Putamen (tissue), 1 donor: ENCODE measurements around the gene HOXA4.

ENCODE experiments used
- DNase-seq: peaks from one replicate; pipeline ENCODE4 v3.0.0-alpha.2; 2016; ENCODE audit warnings: low spot score

Gene HOXA4

DNA sequence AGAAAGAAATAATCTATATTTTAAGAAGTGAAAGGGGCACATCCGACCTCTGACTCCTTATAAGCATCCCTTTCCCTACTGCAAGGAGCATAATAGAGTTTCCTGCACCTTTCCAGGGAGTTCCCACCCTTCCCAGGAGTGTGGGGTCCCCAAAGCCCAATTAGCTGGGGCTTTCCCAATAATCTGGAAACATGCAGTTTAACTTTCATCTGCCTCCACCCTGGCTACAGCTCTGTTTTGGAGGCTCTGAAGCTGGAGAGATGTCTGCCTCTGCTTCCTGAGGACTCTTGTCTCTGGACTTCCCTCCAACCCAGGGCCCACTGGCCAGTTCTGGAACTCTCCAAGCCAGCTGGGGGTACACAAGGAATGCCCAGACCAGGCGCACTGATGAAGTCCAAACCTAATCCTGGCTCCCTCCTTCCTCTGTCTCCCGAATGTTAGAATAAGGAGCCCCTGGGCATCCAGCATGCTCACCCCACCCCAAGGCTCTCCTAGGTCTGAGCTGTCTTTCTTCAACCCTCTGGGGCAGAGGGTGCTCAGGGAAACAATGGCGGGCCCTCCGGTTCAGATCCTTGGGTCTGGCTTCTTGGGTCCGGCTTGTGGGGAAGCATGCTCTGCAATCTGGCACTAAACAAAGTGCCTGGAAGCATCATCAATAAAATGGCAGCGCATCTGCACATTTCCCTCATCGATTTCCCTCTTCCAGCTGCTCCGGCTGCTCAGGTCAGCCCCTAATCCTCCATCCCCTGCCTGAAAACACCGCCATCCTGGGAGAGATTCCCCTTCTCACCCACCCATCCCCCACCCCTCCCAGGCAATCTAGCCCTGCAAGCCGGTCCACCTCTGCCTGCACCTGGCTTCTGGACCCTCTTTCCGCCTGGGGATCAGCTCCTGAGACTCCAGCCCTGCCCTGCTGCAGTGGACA, 13.3 kb downstream of the HOXA4 start:
- DNase-seq: no peak

DNA sequence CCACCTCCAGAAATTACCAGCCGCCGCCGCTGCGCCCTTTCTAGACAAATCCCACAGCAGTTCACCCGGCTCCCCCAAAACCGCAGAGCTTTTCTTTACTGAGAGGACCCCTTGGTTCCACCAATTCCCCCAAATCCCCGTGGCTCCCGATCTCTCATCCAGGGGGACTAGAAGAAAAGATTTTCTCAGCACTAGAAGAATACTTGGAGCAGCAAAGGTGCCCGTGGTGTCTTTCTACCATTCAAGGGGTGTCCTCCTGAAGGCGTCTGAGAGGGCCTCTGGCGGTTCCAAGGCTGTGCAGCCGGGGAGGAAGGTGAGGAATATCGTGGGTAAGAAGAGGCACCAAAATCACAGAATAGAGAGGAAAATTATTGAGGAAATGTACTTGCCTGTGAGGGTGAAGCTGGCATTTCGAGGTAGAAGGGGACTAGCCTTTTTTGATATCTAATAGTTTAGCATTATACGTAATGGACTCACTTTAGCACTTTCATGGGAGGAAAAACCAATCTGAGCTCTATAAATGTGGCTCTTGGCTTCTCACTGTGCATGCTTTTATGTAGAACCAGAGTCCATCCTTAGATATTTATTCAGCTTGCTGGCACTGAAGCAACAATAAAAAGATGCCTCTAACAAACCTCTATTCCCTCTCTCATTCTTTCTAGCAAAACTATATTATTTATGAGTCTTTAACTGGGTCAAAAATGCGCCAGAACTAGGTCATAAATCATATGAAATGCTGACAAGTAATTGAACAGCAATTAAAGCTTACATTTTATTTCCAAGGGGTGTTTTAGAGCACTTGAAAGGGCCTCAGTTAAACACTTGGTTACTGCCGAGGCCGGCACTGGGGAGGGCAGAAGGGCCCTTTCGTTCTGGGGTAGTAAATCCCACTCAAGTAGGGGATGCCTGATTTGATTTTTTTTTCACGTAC, 14.3 kb downstream of the HOXA4 start:
- no peak for DNase-seq

DNA sequence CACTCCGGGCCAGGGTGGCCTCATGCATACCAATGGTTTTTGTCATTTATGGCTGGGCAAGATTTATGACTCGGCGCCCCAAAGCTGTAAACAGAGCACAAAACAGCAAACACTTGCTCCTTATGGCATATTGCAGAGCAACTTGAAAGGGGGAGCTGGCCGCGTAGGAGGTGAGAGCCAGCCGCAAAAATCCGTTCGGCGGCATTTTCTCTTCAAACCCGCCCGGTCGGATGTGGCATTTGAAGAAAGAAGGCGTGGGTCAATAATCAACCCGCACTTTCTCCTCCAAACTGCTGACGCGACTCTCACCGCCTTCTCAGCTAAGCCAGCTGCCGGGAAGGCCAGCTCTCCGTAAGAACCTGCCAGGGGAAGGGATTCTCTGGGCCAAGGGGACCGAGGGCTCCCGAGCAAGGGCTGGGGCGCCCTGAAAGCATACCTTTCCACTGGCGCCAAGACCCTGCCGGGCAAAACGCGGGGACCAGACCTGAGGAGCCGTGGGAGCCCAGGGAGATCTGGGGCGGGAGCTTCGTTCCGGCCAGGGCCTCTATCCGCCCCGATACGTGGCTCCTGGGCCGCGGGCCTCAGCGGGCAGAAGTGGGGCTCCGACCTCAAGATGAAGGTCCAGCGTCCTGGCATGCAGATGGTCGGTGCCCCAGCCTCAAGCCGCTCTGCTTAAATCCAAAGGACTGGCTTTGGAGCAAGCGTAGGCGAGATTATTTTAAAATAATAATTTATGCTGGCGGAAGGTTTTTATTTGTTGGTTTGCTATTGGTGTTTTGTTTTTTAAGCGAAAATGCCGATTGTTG, 15.1 kb downstream of the HOXA4 start:
- no peak for DNase-seq

DNA sequence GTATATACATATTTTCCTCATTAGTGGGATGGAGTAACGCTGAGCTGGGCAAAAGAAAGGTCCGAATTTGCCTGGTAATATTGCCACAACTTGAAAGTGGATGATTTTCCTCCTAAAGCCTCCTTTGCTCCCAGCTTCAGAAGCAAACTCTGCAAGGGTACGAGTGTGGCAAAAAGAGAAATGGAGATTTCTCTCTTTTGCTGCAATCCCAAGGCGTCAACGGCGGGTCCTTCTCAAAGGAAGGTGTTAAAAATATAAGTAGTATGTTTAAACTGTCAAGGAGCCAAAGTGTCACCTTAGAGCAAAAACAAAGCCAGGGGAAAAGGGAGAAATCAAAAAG, 15.7 kb downstream of the HOXA4 start:
- DNase-seq: no peak

DNA sequence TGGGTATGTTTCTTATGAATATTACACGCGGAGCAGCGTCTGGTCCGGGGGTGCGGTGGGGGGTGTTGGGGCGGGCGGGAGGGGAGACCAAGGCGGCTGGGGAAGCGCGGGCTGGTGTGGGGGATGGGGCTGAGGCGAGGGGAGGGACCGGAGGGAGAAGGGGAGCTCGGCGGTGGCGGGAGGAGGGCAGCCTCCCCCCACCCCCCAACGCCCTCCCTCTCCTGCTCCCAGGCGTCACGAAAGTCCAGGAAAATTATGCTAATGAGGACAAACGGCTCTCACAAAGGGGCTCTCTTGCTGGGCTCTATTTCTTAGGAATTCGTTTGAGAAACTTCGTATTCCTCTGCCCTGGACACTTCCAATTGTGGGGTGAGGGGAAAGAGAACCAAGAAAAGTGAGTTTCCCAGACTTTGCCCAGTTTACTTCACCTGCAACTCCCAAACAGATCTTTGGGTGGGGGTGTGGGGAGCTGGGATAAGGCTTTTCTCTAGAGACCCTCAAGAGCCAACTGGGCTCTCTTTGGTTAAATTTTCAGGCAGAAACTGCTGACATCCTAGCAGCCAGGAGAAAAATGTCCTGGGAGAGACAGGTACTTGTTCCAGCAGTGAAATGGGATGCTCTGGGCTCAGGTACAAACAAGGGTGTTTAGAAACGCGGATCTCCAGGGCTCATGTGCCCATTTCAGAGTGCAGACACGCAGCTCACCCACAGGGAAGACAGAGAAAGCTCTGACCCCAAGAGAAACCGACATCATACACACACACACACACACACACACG, 16.4 kb downstream of the HOXA4 start:
- no peak for DNase-seq

DNA sequence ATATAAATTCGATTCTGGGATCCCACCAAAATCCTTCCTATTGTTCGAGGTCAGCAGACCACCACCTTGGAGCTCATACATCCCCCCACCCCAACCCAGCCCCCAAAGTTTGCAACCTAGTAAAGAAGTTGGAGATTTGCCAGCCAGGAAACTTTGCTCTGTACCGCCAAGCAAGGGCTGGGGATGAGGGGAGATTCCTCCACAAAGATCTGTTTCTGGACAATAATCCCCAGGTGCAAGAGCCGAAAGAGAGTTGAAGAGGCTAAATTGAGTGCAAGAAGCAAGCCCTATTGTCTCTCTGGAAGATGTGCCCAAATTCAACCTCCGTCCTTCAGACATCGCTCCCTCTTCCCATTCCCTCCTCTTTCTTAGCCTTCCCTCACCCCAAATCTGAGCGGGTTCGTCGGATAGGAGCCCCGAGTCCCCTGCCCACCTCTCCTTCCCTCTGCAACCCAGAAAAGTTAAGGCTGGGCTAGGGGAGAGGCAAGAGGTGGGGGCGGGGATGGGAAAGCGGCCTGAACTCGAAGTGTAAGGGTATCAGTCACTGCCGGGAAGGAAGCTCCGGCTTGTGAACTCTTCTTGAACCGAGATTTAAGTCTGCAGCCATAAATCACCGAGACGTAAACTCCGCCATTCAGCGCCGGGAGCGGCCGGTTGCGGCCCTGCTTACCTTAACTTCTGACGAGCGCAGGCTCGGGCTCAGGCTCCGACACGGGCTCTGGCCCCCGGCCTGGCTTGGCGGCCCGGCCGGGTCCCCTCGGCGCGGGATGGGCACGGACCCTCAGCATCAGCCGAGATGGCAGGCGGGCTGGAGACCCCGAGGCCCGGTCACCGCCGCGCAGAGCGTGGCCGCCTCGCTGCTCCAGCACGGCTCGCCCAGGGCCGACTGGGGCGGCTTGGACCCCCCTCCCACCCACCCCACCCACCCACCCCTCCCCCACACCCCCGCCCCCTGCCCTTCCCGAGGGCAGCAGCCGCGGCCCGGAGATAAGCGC, 17.3 kb downstream of the HOXA4 start:
- no peak for DNase-seq

DNA sequence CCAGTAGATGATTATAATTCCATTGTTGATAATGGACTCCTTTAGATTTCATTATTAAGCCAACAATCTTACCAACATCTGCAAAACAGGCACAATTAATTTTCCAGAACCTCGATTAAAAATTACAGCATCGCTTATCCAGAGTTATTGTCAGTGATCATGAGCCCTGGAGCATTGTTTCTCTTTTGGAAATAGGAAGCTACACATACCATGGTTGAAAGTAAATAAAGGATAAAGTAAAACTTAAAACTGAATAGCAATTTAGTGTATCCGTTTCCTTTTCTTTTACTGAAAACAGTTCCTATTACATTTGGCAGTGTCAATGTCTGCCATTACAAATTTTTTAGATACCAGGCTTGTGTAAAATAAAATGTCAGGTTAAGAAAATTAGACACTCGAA, 18.2 kb downstream of the HOXA4 start:
- no peak for DNase-seq

DNA sequence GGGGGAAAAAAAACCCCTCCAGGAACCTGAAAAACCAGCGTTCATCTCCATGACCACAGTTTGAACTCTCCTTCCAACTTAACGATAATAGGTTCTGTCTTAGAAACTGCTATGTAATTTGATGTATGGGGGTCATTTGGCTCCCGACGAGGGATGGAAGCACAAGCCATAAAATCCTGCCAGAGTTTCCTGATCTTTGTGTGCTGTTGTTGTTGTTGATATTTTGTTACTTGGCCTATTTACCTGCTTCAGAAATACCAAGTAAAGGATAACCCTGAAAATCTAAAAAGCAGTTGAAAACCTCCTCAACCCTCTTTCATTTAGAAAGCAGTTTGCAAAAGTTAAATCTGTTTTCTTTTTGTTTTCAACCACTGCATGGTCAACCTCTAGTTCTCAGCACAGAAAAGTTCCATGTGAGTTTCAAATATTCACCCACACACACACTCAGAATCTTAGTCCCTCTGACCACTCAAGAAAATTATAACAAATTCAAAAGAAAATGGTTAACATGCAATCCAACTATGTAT, 18.7 kb downstream of the HOXA4 start:
- DNase-seq: no peak

DNA sequence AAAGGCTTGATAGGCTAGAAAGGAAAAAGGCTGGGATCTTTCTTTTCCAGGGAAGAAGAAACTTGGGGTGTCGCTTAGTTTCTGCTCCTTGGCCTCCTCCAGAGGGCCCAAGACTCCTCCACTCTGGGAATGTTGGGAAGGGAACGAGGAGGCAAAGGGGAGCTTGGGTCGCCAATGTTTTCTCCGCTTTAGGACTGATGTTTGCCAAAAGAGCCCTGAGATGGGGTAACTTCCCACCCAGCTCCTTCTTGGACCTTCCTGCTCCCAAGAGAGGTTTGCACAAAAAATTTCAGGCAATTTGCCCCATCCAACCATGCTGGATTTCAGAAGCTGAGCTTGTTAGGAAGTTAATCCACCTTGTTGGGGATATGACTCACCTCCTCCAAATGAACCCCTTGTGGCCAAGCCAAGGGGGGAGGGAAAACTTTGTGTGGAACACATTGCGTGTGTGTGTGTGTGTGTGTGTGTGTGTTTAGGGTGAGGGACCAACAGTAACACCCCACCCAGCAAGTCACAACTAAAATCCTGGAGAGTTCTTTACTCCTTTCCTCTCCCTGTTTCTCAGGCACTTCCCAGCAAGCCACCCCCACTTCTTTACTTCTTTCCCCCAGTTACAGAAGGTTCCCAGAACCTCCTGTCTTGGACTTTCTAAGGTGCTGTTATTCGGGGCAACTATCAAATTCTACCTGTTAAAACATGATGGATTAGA, 19.4 kb downstream of the HOXA4 start:
- DNase-seq: no peak

DNA sequence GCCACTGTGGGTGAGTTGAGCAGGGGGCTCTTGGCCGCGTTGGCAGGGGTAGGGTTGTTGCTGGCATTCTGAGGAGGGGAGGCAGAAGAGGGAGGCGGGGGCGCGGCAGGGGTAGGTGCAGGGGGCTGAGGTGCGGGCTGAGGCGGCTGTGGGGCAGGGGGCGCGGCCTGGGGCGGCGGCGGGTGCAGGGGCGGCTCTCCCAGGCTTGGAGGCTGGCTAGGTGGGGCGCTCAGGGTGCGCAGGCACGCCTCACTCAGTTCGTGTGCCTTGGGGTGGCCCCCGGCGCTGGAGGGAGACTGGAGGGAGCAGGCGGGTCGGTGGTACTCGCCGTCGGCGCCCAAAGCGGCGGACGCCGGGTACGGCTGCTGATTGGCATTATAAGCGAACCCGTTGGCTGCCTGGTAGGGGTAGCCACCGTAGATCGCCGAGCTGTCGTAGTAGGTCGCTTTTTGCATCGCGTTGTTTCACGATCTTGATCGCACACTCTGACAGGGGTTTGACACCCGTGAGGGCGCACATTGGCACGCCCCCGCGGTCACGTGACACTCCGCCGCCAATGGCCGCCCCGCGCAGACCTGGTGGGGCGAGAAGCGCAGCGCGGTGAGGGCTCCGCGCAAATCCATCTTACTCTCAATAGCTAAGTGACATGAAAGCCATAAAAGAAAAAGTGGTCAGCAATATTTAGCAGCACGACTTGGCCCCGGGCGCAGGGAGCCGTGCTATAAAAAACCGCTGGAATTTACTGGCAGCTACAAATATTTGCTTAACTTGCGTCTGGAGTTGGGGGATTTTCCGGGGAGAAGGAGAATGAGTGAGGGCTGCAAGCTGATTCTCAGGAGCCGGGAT, 20.1 kb downstream of the HOXA4 start:
- DNase-seq: no peak

DNA sequence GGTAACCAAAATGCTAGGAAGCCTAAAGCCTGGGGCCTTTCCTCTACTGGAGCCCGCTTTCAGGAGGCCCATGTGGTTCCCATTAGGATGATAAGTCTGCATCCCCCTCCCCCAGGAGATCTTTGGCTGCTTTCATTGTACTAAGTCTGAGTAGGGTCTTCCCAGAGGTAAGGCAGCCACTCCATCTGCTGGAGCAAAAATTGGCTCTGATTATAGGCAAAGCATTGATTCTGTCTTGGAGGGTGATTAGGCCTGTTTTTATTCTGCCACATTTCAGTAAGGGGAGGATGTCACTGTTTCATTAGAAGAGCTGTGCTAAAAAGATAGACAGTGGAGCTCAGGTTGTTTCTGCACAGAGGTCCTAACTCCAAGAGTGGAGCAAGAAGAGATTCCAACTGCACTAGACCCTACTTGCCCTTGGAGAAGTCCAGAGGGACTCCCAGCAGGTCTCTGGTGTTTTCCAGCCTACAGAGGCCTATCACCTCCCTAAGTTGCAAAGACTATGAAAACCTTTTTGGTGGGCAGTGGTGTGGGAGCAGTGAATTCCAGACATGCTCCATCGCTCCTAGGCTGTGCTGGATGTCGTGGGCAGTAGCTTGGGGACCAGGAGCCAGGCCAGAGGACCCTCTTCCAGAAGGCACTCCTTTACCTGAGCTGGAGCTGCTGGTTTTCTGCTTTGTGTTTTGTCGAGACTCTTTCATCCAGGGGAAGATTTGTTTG, 20.9 kb downstream of the HOXA4 start:
- DNase-seq: no peak

DNA sequence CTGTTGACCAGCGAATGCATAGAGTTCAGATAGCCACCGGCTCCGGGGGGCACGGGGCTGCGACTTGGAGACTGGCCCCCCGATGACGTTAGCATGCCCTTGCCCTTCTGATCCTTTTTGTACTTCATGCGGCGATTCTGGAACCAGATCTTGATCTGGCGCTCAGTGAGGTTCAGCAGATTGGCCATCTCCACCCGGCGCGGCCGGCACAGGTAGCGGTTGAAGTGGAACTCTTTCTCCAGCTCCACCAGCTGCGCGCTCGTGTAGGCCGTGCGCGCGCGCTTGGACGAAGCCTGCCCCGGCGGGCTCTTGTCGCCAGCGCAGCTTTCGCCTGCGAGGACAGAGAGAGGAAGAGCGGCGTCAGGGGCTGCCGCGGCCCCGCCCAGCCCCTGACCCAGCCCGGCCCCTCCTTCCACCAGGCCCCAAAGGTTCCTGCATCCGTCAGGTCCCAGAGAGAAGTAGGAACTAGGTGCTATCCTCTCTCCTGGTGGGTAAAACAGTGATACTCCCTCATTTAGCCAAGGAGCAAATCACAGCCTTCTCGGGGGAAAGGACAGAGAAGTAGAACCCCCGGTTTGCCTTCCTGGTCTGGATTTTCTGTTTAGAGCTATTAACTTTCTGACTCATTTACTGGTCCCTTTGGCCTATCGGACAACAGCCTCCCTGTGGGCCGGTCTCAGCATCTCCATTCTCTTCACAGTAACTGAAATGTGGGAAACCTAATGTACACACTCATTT, 22.0 kb downstream of the HOXA4 start:
- DNase-seq: no peak

DNA sequence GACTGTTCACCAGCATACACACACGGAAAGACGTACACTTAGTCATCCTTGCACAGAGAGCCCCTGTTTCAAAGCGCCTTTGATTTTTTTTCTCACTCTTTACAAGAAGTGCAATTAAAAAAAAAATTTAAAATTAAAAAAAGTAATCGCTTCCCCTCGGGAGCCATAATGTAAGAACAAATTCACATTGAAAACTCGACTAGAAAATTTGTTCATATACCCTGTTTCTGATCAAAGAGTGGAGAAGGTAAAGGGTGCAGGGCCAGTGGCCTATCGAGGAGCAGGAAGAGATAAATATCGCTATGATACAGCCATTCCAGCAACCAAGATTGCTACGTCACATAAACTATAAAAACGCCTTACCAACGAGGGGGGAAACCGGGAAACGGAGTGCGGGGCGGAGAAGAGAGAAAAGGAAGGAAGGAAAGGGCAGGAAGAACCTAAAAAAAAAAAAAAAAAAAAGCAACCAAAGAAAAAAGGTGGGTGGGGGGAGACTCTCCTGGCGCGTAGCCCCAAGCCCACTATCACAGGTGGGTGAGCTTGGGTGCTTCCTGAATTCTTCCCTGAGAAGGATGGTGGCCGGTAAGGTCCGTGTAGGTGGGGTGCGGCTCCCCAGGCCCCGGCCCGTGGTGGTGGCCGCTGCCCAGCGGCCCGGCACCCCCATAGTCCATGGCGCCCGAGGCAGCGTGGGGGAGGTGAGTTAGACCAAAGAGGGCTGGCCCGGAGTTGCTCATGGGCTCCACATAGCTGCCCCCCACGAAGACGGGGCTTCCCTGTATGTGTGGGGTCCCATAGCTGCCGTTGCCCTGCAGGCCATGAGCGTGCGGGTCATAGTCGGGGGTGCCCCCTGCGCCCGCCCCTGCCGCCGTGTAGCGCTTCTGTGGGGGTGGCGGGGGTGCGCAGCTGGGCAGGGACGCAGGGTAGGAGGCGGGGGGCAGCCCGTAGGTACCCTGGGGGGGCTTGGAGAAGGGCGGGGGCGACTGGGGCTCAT, 22.9 kb downstream of the HOXA4 start:
- no peak for DNase-seq

DNA sequence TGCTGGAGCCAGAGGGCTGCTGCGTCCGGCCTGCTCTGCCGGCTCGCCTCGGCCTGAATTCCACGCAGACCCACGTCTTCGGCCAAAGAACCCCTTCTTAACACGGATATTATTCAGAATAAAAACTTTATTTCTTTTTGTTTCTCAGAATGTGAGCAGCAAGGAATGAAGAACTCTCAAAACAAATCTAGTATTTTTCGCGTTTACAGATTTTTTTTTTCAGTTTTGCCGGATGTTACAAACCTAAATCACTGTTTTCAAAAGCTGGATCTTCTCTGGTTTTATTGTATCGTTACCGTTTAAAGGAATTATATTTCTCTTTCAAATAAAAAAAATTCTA, 23.7 kb downstream of the HOXA4 start:
- no peak for DNase-seq

DNA sequence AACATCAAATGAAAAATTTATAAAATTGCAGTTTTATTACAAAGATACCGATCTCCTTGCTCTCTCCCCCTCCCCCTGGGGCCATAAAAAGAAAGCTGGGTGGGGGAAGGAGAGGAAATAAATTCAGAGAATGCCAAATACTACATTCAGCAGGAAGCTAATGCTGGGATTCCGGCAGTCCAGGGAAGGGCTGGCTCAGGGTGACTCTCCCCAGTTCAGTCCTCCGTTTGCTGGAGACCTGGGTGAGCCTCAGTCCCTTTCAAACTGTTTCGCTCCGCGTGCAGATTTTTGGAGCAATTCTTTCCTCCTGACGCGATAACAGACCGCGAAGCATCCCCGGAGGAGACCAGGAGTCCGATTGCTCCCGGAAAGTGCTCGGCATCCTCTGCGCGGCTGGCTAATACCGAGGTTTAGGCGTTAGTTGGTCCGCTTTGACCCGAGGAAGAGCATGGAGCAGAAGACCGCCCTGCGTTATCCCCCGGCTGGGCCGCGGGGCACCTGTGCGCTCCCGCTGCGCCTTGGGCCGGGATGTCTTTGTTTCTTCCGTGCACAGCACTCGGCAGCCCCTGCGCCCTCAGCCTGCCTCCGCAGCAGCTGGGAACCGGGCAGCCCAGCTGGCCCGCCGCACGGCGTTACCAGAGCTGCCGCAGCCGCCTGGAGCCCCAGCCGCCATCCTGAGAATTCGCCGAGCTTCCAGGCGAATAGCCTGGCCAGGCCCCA, 24.2 kb downstream of the HOXA4 start:
- no peak for DNase-seq
